Ishikawa (cell line): ENCODE measurements around the gene EPS8L3.
A peak's percentile ranks its signal among the peaks of the same experiment; 100 is the strongest.

Experiments
- CEBPB ChIP-seq: IDR thresholded peaks from 2 replicates; pipeline ENCODE4 v1.6.1; 2012
- CREB1 ChIP-seq: IDR thresholded peaks from 2 replicates; pipeline ENCODE4 v1.6.1; 2012; ENCODE audit warnings: low read depth
- EGR1 ChIP-seq: IDR thresholded peaks from 2 replicates; pipeline ENCODE4 v1.6.1; 2012
- EP300 ChIP-seq: IDR thresholded peaks from 2 replicates; pipeline ENCODE4 v1.6.1; 2012; ENCODE audit warnings: borderline replicate concordance
- FOXM1 ChIP-seq: IDR thresholded peaks from 2 replicates; pipeline ENCODE4 v1.6.1; 2012; ENCODE audit warnings: low read depth, borderline replicate concordance
- MAX ChIP-seq: IDR thresholded peaks from 2 replicates; pipeline ENCODE4 v1.6.1; 2012
- NFIC ChIP-seq: IDR thresholded peaks from 2 replicates; pipeline ENCODE4 v1.6.1; 2012
- RAD21 ChIP-seq: IDR thresholded peaks from 2 replicates; pipeline ENCODE4 v1.6.1; 2012; ENCODE audit warnings: low read depth
- REST ChIP-seq: IDR thresholded peaks from 2 replicates; pipeline ENCODE4 v1.6.1; 2012; ENCODE audit warnings: low read depth, mild to moderate bottlenecking
- TAF1 ChIP-seq: IDR thresholded peaks from 2 replicates; pipeline ENCODE4 v1.6.1; 2012; ENCODE audit warnings: low read depth, mild to moderate bottlenecking
- TCF12 ChIP-seq: IDR thresholded peaks from 2 replicates; pipeline ENCODE4 v1.6.1; 2012; ENCODE audit warnings: low read depth
- TEAD4 ChIP-seq: IDR thresholded peaks from 2 replicates; pipeline ENCODE4 v1.6.1; 2012
- USF1 ChIP-seq: IDR thresholded peaks from 2 replicates; pipeline ENCODE4 v1.6.1; 2012
- YY1 ChIP-seq: IDR thresholded peaks from 2 replicates; pipeline ENCODE4 v1.6.1; 2012; ENCODE audit warnings: low read depth
- ZBTB7A ChIP-seq: IDR thresholded peaks from 2 replicates; pipeline ENCODE4 v1.6.1; 2012; ENCODE audit warnings: low read depth

EPS8L3 gene

GRCh38 chr1:109750241-109750882 is 13.4 kb downstream of the EPS8L3 start:
- no peak for TF ChIP-seq FOXM1

GRCh38 chr1:109749221-109749620 is 14.5 kb downstream of the EPS8L3 start:
- TF ChIP-seq REST (no peak), EP300 (no peak)

- TF ChIP-seq REST (no peak), YY1 (no peak), FOXM1 (no peak), TCF12 (no peak), TEAD4 (no peak), RAD21 (no peak), NFIC (no peak), EP300 (no peak)
These were observed 22.9 kb downstream of the EPS8L3 start, which contains the start of gene GSTM3 for GRCh38 chr1:109740615-109741373. TSS of gene GSTM3 (minus strand) at chr1:109741038. CDS start at chr1:109740287, 751 bp downstream.

GRCh38 chr1:109739738-109740614 is 23.7 kb downstream of the EPS8L3 start:
- no peak for TF ChIP-seq CEBPB
- TF ChIP-seq MAX = peak; percentile 62

GRCh38 chr1:109733236-109733870 is 30.4 kb downstream of the EPS8L3 start:
- TF ChIP-seq TAF1 = no peak

GRCh38 chr1:109732390-109732881 is 31.3 kb downstream of the EPS8L3 start:
- TF ChIP-seq RAD21 (no peak), FOXM1 (no peak), YY1 (no peak), CEBPB (no peak), EGR1 (no peak), TEAD4 (no peak), USF1 (no peak), ZBTB7A (no peak), EP300 (no peak), TAF1 (no peak), NFIC (no peak), MAX (no peak), TCF12 (no peak), CREB1 (no peak), REST (no peak)
